SK-N-SH (cell line): Measurements from ENCODE around the gene ATP5F1D. TPM values are rescaled to one million over a fixed set of nuclear protein-coding genes. Genes with fewer than 3 reads are reported as not detected.

ENCODE experiments used
- CTCF ChIA-PET: fragments of 300-600, 350-600 bp; formaldehyde crosslinking; extraction: SDS; loops from one replicate; lab custom pipeline; 2021; lab: Yijun Ruan, JAX
- POLR2A ChIA-PET: fragments of 350-600 bp; sonication (Branson Sonifier 250); formaldehyde crosslinking; extraction: SDS; loops from one replicate; lab custom pipeline; 2020; ENCODE audit warnings: antibody characterized with exemption, inconsistent platforms; lab: Yijun Ruan, JAX
- DNase-seq: peaks from one replicate; pipeline ENCODE4 v3.0.0; 2012
- H2AFZ ChIP-seq: fragments of 200-600 bp; sonication (generic); 2 replicates; pipeline ENCODE4 v1.8.1; 2016; ENCODE audit warnings: antibody characterized with exemption, mild to moderate bottlenecking, low read depth
- H3F3A ChIP-seq: fragments of 200-600 bp; sonication (generic); replicated peaks from 2 replicates; pipeline ENCODE3; 2016; ENCODE audit warnings: antibody characterized with exemption, mild to moderate bottlenecking; ENCODE audit not compliant: insufficient read depth
- H3K27ac ChIP-seq, 2 experiments: fragments of 200-500 bp in 1 of 2; fragments of 200-600 bp in 1 of 2; sonication (Bioruptor generic) in 1 of 2; sonication (generic), shearing (Covaris generic) in 1 of 2; 2 replicates each; pipeline versions ENCODE4 v1.5.1 to v1.6.1; 2014 to 2016; ENCODE audit warnings: low read depth in 2 of 2, inconsistent platforms in 1 of 2, low read length in 1 of 2, mild to moderate bottlenecking in 1 of 2, mixed read lengths in 1 of 2
- H3K27me3 ChIP-seq: fragments of 200-600 bp; sonication (generic), shearing (Covaris generic); 2 replicates; pipeline ENCODE4 v1.6.1; 2016; ENCODE audit warnings: mixed run types; ENCODE audit not compliant: insufficient read depth
- H3K36me3 ChIP-seq, 2 experiments: fragments of 200-500 bp in 1 of 2; fragments of 200-600 bp in 1 of 2; sonication (Bioruptor generic) in 1 of 2; sonication (generic) in 1 of 2; replicated peaks in 1 of 2; 2 replicates each; pipeline versions ENCODE3 to v1.5.1; 2014 to 2016; ENCODE audit warnings: low read length in 1 of 2, mild to moderate bottlenecking in 1 of 2; ENCODE audit not compliant: insufficient read depth in 2 of 2, control insufficient read depth in 1 of 2
- H3K4me1 ChIP-seq, 2 experiments: fragments of 200-500 bp in 1 of 2; fragments of 200-600 bp in 1 of 2; sonication (Bioruptor generic) in 1 of 2; sonication (generic), shearing (Covaris generic) in 1 of 2; 2 replicates each; pipeline versions ENCODE4 v1.5.1 to v1.6.1; 2014 to 2016; ENCODE audit warnings: low read depth in 1 of 2, low read length in 1 of 2, mixed run types in 1 of 2; ENCODE audit not compliant: insufficient read depth in 2 of 2, control insufficient read depth in 1 of 2
- H3K4me2 ChIP-seq: fragments of 200-600 bp; sonication (generic), shearing (Covaris generic); 2 replicates; pipeline ENCODE4 v1.6.1; 2017; ENCODE audit warnings: mixed run types
- H3K4me3 ChIP-seq, 2 experiments: fragments of 200-500 bp in 1 of 2; fragments of 200-600 bp in 1 of 2; sonication (Bioruptor generic) in 1 of 2; sonication (generic), shearing (Covaris generic) in 1 of 2; 2 replicates each; pipeline versions ENCODE4 v1.5.1 to v1.8.1; 2014 to 2016; ENCODE audit warnings: low read depth in 2 of 2, inconsistent platforms in 1 of 2, low read length in 1 of 2, mild to moderate bottlenecking in 1 of 2, mixed read lengths in 1 of 2, moderate library complexity in 1 of 2
- H3K79me2 ChIP-seq: fragments of 200-600 bp; sonication (generic); 2 replicates; pipeline ENCODE4 v1.8.1; 2017; ENCODE audit warnings: mild to moderate bottlenecking; ENCODE audit not compliant: insufficient read depth
- H3K9ac ChIP-seq: fragments of 200-600 bp; sonication (generic); 2 replicates; pipeline ENCODE4 v1.6.1; 2017; ENCODE audit warnings: mixed run types
- H3K9me2 ChIP-seq: fragments of 200-600 bp; sonication (generic); 2 replicates; pipeline ENCODE4 v1.6.1; 2017; ENCODE audit warnings: mixed run types
- H3K9me3 ChIP-seq: fragments of 200-600 bp; sonication (generic); 2 replicates; pipeline ENCODE4 v1.6.1; 2017; ENCODE audit warnings: mixed run types, mild to moderate bottlenecking, moderate library complexity
- H4K20me1 ChIP-seq: fragments of 200-600 bp; sonication (generic); 2 replicates; pipeline ENCODE4 v1.6.1; 2017; ENCODE audit warnings: mild to moderate bottlenecking, mixed run types; ENCODE audit not compliant: insufficient read depth
- ELF1 ChIP-seq: IDR thresholded peaks from 2 replicates; pipeline ENCODE4 v1.4.0; 2012
- EZH2phosphoT487 ChIP-seq: fragments of 200-600 bp; sonication (generic); IDR thresholded peaks from 2 replicates; pipeline ENCODE4 v1.6.1; 2017; ENCODE audit warnings: low read depth, mixed run types, mild to moderate bottlenecking, antibody characterized with exemption, moderate library complexity, borderline replicate concordance
- GABPA ChIP-seq: IDR thresholded peaks from 2 replicates; pipeline ENCODE4 v1.4.0; 2012; ENCODE audit warnings: low read depth, mild to moderate bottlenecking
- JUND ChIP-seq: IDR thresholded peaks from 2 replicates; pipeline ENCODE4 v1.4.0; 2012
- MAX ChIP-seq: IDR thresholded peaks from 2 replicates; pipeline ENCODE4 v1.4.0; 2012; ENCODE audit warnings: low read depth
- NRF1 ChIP-seq: IDR thresholded peaks from 2 replicates; pipeline ENCODE4 v1.6.1; 2012; ENCODE audit warnings: low read depth, mild to moderate bottlenecking, low read length
- RAD21 ChIP-seq: IDR thresholded peaks from 2 replicates; pipeline ENCODE4 v1.6.1; 2012; ENCODE audit warnings: mild to moderate bottlenecking, low read length
- REST ChIP-seq: IDR thresholded peaks from 2 replicates; pipeline ENCODE4 v1.6.1; 2012; ENCODE audit warnings: mild to moderate bottlenecking, low read depth, low read length, moderate library complexity
- SMC3 ChIP-seq: IDR thresholded peaks from 2 replicates; pipeline ENCODE4 v1.6.1; 2012; ENCODE audit warnings: low read depth, low read length, improper control_type of control experiment
- TAF1 ChIP-seq: IDR thresholded peaks from 2 replicates; pipeline ENCODE4 v1.6.1; 2012; ENCODE audit warnings: low read depth, mild to moderate bottlenecking, low read length, moderate library complexity, borderline replicate concordance
- TEAD4 ChIP-seq: IDR thresholded peaks from 2 replicates; pipeline ENCODE4 v1.4.0; 2012; ENCODE audit warnings: mild to moderate bottlenecking, borderline replicate concordance; ENCODE audit not compliant: insufficient read depth
- USF1 ChIP-seq: IDR thresholded peaks from 2 replicates; pipeline ENCODE4 v1.4.0; 2012; ENCODE audit warnings: low read depth, borderline replicate concordance
- USF2 ChIP-seq: fragments of 150-350 bp; IDR thresholded peaks from 2 replicates; pipeline ENCODE4 v1.6.1; 2017; ENCODE audit warnings: antibody characterized with exemption, low read length, low read depth, borderline replicate concordance
- YY1 ChIP-seq: IDR thresholded peaks from 2 replicates; pipeline ENCODE4 v1.4.0; 2012; ENCODE audit warnings: low read depth, mild to moderate bottlenecking
- ZBTB33 ChIP-seq: IDR thresholded peaks from 2 replicates; pipeline ENCODE4 v1.4.0; 2012; ENCODE audit warnings: low read depth, borderline replicate concordance
- WGBS: methylation state at CpG from one replicate; pipeline ENCODE4 v1.1.6; 2017; ENCODE audit warnings: low lambda C conversion rate; 5-methylcytosine and 5-hydroxymethylcytosine counted together
- polyA plus RNA-seq, 3 experiments: library from polyadenylated mRNA; depleted of rRNA; stranded (reverse); fragments of >200 nt; gene quantifications; 2 replicates each; pipeline ENCODE4 v1.2.3, GENCODE V29; 2012

ATP5F1D gene
- polyA plus RNA-seq, 1 of the 3 experiments (the other 2 are of a cell fraction): 226 TPM

- no peaks in the 10 kb centered on the region for H3K9me3 ChIP-seq
- H3K4me3 ChIP-seq: no peak overlapping the region
- H3K27ac ChIP-seq: no peak overlapping the region; a peak in 1 of 4 replicates
- H2AFZ ChIP-seq: no peak overlapping the region
- ChIA-PET CTCF (interaction anchor here (1.5 to 7.0 kb wide), 7 partner anchors 15 to 107 kb away, joined by 5 to 82 read pairs (median 36); partner anchors contain the start of genes ATP5F1D and CBARP), POLR2A (no interaction called here)
- H3K4me1 ChIP-seq: peaks cover 24 to 30% of the 10 kb centered on the region in 2 experiments; a peak in 3 of 4 replicates
- no peak overlapping the region for H3K4me2 ChIP-seq
- WGBS: 93% methylated on average over 16 of the region's 37 CpGs
- H3K36me3 ChIP-seq: peaks cover 0 to 28% of the 10 kb centered on the region in 2 experiments
- H3K9ac ChIP-seq: no peak overlapping the region
- no peak for DNase-seq
- no peaks in the 10 kb centered on the region for H3K27me3 ChIP-seq
- TF ChIP-seq NRF1 (no peak), TEAD4 (no peak), GABPA (no peak), TAF1 (no peak), USF1 (no peak), RAD21 (no peak), YY1 (no peak)
- H3K79me2 ChIP-seq: peaks cover 68% of the 10 kb centered on the region
- H3F3A ChIP-seq: peaks cover 30% of the 10 kb centered on the region
- H4K20me1 ChIP-seq: 0 out of 2 replicates have a peak, but pooled peaks cover 17% of the 10 kb centered on the region
- H3K9me2 ChIP-seq: no peaks in the 10 kb centered on the region
Observed at GRCh38 chr19:1218751-1219567, 22.6 kb upstream of the ATP5F1D start.

- Histone ChIP-seq H3K27me3 (no peaks in the 10 kb centered on the region), H3K4me3 (no peak overlapping the region), H3K27ac (no peak overlapping the region; a peak in 1 of 4 replicates), H3K9me3 (no peaks in the 10 kb centered on the region), H3K9me2 (no peaks in the 10 kb centered on the region), H4K20me1 (peaks cover 22% of the 10 kb centered on the region; the same call in 1 of the 2 replicates), H3K79me2 (peaks cover 58% of the 10 kb centered on the region), H3K36me3 (peaks cover 0 to 35% of the 10 kb centered on the region in 2 experiments), H3K9ac (no peak overlapping the region), H3K4me1 (peaks cover 14 to 20% of the 10 kb centered on the region in 2 experiments; a peak in 3 of 4 replicates), H2AFZ (no peak overlapping the region), H3K4me2 (no peak overlapping the region), H3F3A (peaks cover 23% of the 10 kb centered on the region)
- ChIA-PET CTCF (interaction anchor here (0.8 to 7.0 kb wide), 9 partner anchors 9 to 419 kb away, joined by 3 to 82 read pairs (median 32); partner anchors contain the start of genes ATP5F1D and CBARP), POLR2A (interaction anchor here (1.0 kb wide), 1 partner anchor 19 kb away, joined by 3 read pairs; no protein-coding TSS in a partner anchor)
- no peak for DNase-seq
- WGBS: 96% methylated on average over 4 of the region's 19 CpGs
- TF ChIP-seq ZBTB33: no peak
- TF ChIP-seq MAX: no peak
- no peak for TF ChIP-seq EZH2phosphoT487
- no peak for TF ChIP-seq JUND
- TF ChIP-seq USF1: no peak
- no peak for TF ChIP-seq RAD21
- no peak for TF ChIP-seq REST
- no peak for TF ChIP-seq USF2
- no peak for TF ChIP-seq ELF1
- no peak for TF ChIP-seq SMC3
Observed at GRCh38 chr19:1219786-1220476, 21.6 kb upstream of the ATP5F1D start.
